B cell (primary cell): ENCODE measurements around the gene SFTPB. TPM values are rescaled to one million over a fixed set of nuclear protein-coding genes. Genes with fewer than 3 reads are reported as not detected.

ENCODE experiments used
- ATAC-seq: fragments of 200-7000 bp; cut with Tn5 transposase; one replicate; pipeline ENCODE4 v1.10.0; 2021; ENCODE audit warnings: low read depth, mild to moderate bottlenecking, moderate number of reproducible peaks, moderate library complexity
- CTCF ChIA-PET: fragments of 350-600 bp; sonication (Branson Sonifier 250); formaldehyde crosslinking; loops from one replicate; lab custom pipeline; 2021; ENCODE audit warnings: antibody characterized with exemption, inconsistent platforms; lab: Charles Lee
- POLR2A ChIA-PET: fragments of 350-600 bp; sonication (Branson Sonifier 250); formaldehyde crosslinking; loops from one replicate; lab custom pipeline; 2021; ENCODE audit warnings: antibody characterized with exemption; lab: Charles Lee
- DNase-seq: peaks from one replicate; pipeline ENCODE4 v3.0.0; 2013
- H2AFZ ChIP-seq: 2 replicates; pipeline ENCODE4 v1.6.1; 2012; ENCODE audit warnings: mild to moderate bottlenecking, low read depth, low read length; ENCODE audit not compliant: insufficient read depth, poor library complexity, severe bottlenecking
- H3K27ac ChIP-seq, 2 donors: 1 replicate in 1 of 2; 2 replicates in 1 of 2; pipeline ENCODE4 v1.5.1; 2012 to 2013; ENCODE audit warnings: low read length in 2 of 2, mild to moderate bottlenecking in 2 of 2, moderate library complexity in 1 of 2
- H3K27me3 ChIP-seq, 4 experiments: fragments of 200-600 bp in 1 of 4; sonication (generic) in 1 of 4; replicated peaks in 1 of 4; 1 replicate in 2 of 4; 2 replicates in 2 of 4; pipeline versions ENCODE4 v1.6.1 to v1.7.0; 2013 to 2016; ENCODE audit warnings: low read length in 3 of 4, mild to moderate bottlenecking in 2 of 4, mixed read lengths in 1 of 4, moderate library complexity in 1 of 4; ENCODE audit not compliant: insufficient read depth in 4 of 4, control insufficient read depth in 3 of 4; ENCODE audit errors: control extremely low read depth in 1 of 4
- H3K36me3 ChIP-seq, 2 experiments: replicated peaks in 1 of 2; 1 replicate in 1 of 2; 2 replicates in 1 of 2; pipeline versions ENCODE4 v1.6.1 to v1.7.1; 2013; ENCODE audit warnings: low read length in 1 of 2; ENCODE audit not compliant: insufficient read depth in 2 of 2, control insufficient read depth in 1 of 2; ENCODE audit errors: control extremely low read depth in 1 of 2, extremely low read depth in 1 of 2
- H3K4me1 ChIP-seq, 2 donors: fragments of 200-600 bp in 1 of 2; sonication (generic) in 1 of 2; 1 replicate in 1 of 2; 2 replicates in 1 of 2; pipeline versions ENCODE4 v1.5.1 to v1.6.1; 2013 to 2017; ENCODE audit warnings: low read length in 2 of 2; ENCODE audit not compliant: control insufficient read depth in 2 of 2, insufficient read depth in 2 of 2
- H3K4me2 ChIP-seq: replicated peaks from 2 replicates; pipeline ENCODE3; 2012; ENCODE audit warnings: mild to moderate bottlenecking, low read depth, low read length; ENCODE audit not compliant: poor library complexity, severe bottlenecking
- H3K4me3 ChIP-seq, 5 experiments: fragments of 200-600 bp in 1 of 5; sonication (generic) in 1 of 5; 1 replicate in 3 of 5; 2 replicates in 2 of 5; pipeline versions ENCODE4 v1.5.1 to v1.7.0; 2011 to 2016; ENCODE audit warnings: low read length in 4 of 5, mild to moderate bottlenecking in 4 of 5, low read depth in 2 of 5, control low read depth in 1 of 5, moderate library complexity in 1 of 5; ENCODE audit not compliant: insufficient read depth in 1 of 5; ENCODE audit errors: control extremely low read depth in 1 of 5, extremely low read depth in 1 of 5
- H3K79me2 ChIP-seq: fragments of 200-600 bp; sonication (generic); one replicate; pipeline ENCODE4 v1.6.0; 2016; ENCODE audit warnings: low read length; ENCODE audit not compliant: control insufficient read depth, insufficient read depth
- H3K9ac ChIP-seq: fragments of 200-600 bp; sonication (generic); 2 replicates; pipeline ENCODE4 v1.6.1; 2017; ENCODE audit warnings: mild to moderate bottlenecking, low read length, moderate library complexity
- H3K9me3 ChIP-seq, 3 donors: one replicate each; pipeline versions ENCODE4 v1.6.1 to v1.7.1; 2013; ENCODE audit warnings: low read length in 2 of 3; ENCODE audit not compliant: control insufficient read depth in 2 of 3, insufficient read depth in 1 of 3; ENCODE audit errors: control extremely low read depth in 1 of 3
- H4K20me1 ChIP-seq: 2 replicates; pipeline ENCODE4 v1.6.0; 2012; ENCODE audit warnings: mild to moderate bottlenecking, low read length; ENCODE audit not compliant: insufficient read depth, control insufficient read depth, poor library complexity, severe bottlenecking
- H3K27ac Mint-ChIP-seq: one replicate; pipeline ENCODE4 v1.8.0; 2021; ENCODE audit warnings: mixed read lengths
- H3K27me3 Mint-ChIP-seq: one replicate; pipeline ENCODE4 v1.8.0; 2021; ENCODE audit warnings: mixed read lengths
- H3K4me1 Mint-ChIP-seq: one replicate; pipeline ENCODE4 v1.8.0; 2021; ENCODE audit warnings: mixed read lengths
- H3K4me3 Mint-ChIP-seq: one replicate; pipeline ENCODE4 v1.8.0; 2021; ENCODE audit warnings: mixed read lengths
- H3K9me3 Mint-ChIP-seq: one replicate; pipeline ENCODE4 v1.8.0; 2022; ENCODE audit warnings: mixed read lengths; ENCODE audit not compliant: insufficient read depth
- EZH2 ChIP-seq: IDR thresholded peaks from 2 replicates; pipeline ENCODE4 v1.6.1; 2012; ENCODE audit warnings: borderline replicate concordance, low read depth, mild to moderate bottlenecking, moderate library complexity, low read length; ENCODE audit not compliant: insufficient read depth, poor library complexity, severe bottlenecking
- WGBS: methylation state at CpG from one replicate; pipeline ENCODE4 v1.1.5; 2013; ENCODE audit warnings: missing lambda C conversion rate; ENCODE audit not compliant: insufficient coverage; 5-methylcytosine and 5-hydroxymethylcytosine counted together
- intact Hi-C: fragments of 100-400 bp; cut with micrococcal nuclease; formaldehyde crosslinking; loops from one replicate; pipeline ENCODE4 v1.10.0; 2022
- polyA plus RNA-seq: library from polyadenylated mRNA; depleted of rRNA; stranded (reverse); fragments of >200 nt; gene quantifications from 2 replicates; pipeline ENCODE4 v1.2.3, GENCODE V29; 2012
- total RNA-seq, 2 donors: library from RNA; stranded (reverse); fragments of 120-200 nt in 1 of 2; gene quantifications; 1 replicate in 1 of 2; 2 replicates in 1 of 2; pipeline versions ENCODE4 v1.2.3 to v1.2.4, GENCODE V29; 2013 to 2022
- TF ChIP-seq, protein P1 (sequence below): fragments of 200-600 bp; IDR thresholded peaks from one replicate; pipeline ENCODE4 v1.8.0; 2022; ENCODE audit warnings: antibody characterized with exemption, mild to moderate bottlenecking

SFTPB gene
- total and polyA plus RNA-seq, 2 donors (not counting 1 experiment from before 2014, with no cell fraction given): not detected

DNA sequence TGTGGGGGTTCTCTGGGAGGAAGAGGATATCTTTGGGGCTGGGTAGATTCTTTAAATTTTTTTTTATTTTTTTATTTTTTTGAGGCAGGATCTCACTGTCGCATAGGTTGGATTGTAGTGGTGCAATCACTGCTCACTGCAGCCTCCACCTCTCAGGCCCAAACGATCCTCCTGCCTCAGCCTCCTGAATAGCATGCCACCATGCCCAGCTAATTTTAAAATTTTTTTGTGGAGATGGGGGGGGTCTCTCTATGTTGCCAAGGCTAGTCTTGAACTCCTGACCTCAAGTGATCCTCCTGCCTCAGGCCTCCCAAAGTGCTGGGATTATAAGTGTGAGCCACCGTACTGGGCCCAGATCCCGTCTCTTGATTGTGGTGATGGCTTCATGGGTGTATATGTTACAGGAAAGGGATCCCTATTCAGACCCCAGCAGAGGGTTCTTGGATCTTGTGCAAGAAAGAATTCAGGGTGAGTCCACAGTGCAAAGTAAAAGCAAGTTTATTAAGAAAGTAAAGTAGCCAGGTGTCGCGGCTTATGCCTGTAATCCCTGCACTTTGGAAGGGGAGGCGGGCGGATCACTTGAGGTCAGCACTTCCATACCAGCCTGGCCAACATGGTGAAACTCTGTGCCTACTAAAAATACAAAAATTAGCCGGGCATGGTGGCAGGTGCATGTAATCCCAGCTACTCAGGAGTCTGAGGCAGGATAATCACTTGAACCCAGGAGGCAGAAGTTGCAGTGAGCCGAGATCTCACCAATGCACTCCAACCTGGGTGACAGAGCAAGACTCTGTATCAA lies 54.1 kb downstream of the SFTPB start:
- ATAC-seq (no peak), DNase-seq (no peak)
- POLR2A ChIA-PET: interaction anchor here (1.6 kb wide), 1 partner anchor 18 kb away, joined by 4 read pairs; the partner anchor contains the start of gene RNF181
- no peak overlapping the region for H3K4me3 ChIP-seq
- no peak overlapping the region for H3K4me2 ChIP-seq
- peak overlapping the region; percentile 63 for H3K27ac Mint-ChIP-seq
- no peaks in the 10 kb centered on the region for H3K9me3 Mint-ChIP-seq
- TF ChIP-seq, protein P1, sequence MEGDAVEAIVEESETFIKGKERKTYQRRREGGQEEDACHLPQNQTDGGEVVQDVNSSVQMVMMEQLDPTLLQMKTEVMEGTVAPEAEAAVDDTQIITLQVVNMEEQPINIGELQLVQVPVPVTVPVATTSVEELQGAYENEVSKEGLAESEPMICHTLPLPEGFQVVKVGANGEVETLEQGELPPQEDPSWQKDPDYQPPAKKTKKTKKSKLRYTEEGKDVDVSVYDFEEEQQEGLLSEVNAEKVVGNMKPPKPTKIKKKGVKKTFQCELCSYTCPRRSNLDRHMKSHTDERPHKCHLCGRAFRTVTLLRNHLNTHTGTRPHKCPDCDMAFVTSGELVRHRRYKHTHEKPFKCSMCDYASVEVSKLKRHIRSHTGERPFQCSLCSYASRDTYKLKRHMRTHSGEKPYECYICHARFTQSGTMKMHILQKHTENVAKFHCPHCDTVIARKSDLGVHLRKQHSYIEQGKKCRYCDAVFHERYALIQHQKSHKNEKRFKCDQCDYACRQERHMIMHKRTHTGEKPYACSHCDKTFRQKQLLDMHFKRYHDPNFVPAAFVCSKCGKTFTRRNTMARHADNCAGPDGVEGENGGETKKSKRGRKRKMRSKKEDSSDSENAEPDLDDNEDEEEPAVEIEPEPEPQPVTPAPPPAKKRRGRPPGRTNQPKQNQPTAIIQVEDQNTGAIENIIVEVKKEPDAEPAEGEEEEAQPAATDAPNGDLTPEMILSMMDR: no peak
- TF ChIP-seq EZH2: no peak
- CTCF ChIA-PET: no interaction called here
- peaks cover 22% of the 10 kb centered on the region for H4K20me1 ChIP-seq
- H2AFZ ChIP-seq: no peak overlapping the region
- peaks cover 2 to 12% of the 10 kb centered on the region in 2 experiments for H3K36me3 ChIP-seq
- no peak overlapping the region for H3K27ac ChIP-seq
- WGBS: 95% methylated on average over 8 of the region's 10 CpGs
- no peaks in the 10 kb centered on the region for H3K9me3 ChIP-seq
- no peaks in the 10 kb centered on the region for H3K27me3 ChIP-seq
- H3K4me1 ChIP-seq: peaks cover 23 to 40% of the 10 kb centered on the region in 2 donors
- intact Hi-C loops: loop anchor here (2.0 to 10.0 kb wide), 2 partner anchors 19 to 491 kb away; partner anchors contain the start of genes POLR1A, PTCD3 and RNF181
- H3K9ac ChIP-seq: no peak overlapping the region
- H3K27me3 Mint-ChIP-seq: no peaks in the 10 kb centered on the region
- H3K4me1 Mint-ChIP-seq: peaks cover 35% of the 10 kb centered on the region
- H3K79me2 ChIP-seq: peaks cover 41% of the 10 kb centered on the region
- H3K4me3 Mint-ChIP-seq: peak overlapping the region; percentile 32
